Measurements from ENCODE around the gene GFRA1. TPM values are rescaled to one million over a fixed set of nuclear protein-coding genes. Genes with fewer than 3 reads are reported as not detected.
A peak's percentile ranks its signal among the peaks of the same experiment; 100 is the strongest.

GFRA1 gene
- total RNA-seq, 1 experiment from 2014 or later, result 0.30 TPM

- Histone ChIP-seq H3K27ac (ENCODE audit: low read depth, low read length) (no peak overlapping the region), H3K4me3 (replicated peaks in 1 of 2; ENCODE audit: low read depth in 1 of 2, low read length in 2 of 2) (no peak overlapping the region), H3K9me3 (ENCODE audit: control insufficient read depth in 1 of 2, insufficient read depth in 1 of 2, low read depth in 1 of 2, low read length in 2 of 2) (no peaks in the 10 kb centered on the region), H3K9ac (ENCODE audit: low read length) (no peak overlapping the region), H3K27me3 (ENCODE audit: insufficient read depth, low read length) (peaks cover 39% of the 10 kb centered on the region), H3K4me1 (ENCODE audit: control insufficient read depth in 1 of 2, insufficient read depth in 2 of 2, low read length in 2 of 2) (no peaks in the 10 kb centered on the region), H3K36me3 (ENCODE audit: control insufficient read depth in 1 of 2, insufficient read depth in 2 of 2, low read length in 2 of 2) (no peaks in the 10 kb centered on the region), H3K9me2 (ENCODE audit: insufficient read depth) (no peaks in the 10 kb centered on the region), H4K20me1 (ENCODE audit: insufficient read depth) (no peaks in the 10 kb centered on the region), H2AFZ (ENCODE audit: low read depth, low read length, poor library complexity, severe bottlenecking) (no peak overlapping the region), H3K79me2 (ENCODE audit: insufficient read depth, low read length) (no peaks in the 10 kb centered on the region), H3K4me2 (ENCODE audit: low read length) (no peak overlapping the region)
- ChIA-PET CTCF (no interaction called here), POLR2A (no interaction called here), RAD21 (ENCODE audit: low non-redundant PET in 1 of 2, low total read pairs in 2 of 2, uncharacterized antibody in 2 of 2, unreplicated experiment in 2 of 2) (no interaction called here)
- intact Hi-C loops (cut with micrococcal nuclease), result no loop called here
- DNase-seq (ENCODE audit: low read depth, low spot score) (no peak), ATAC-seq (peak; percentile 58)
- TF ChIP-seq SIN3A (IDR thresholded peaks at IDR 0.05; ENCODE audit: low read depth) (no peak), RAD21 (IDR thresholded peaks at IDR 0.05; ENCODE audit: low read depth) (0 out of 2 replicates have a peak, but pooled peaks have one; percentile 19)
- BruUV-seq (replicated peaks), result no TSS peak
Observed at GRCh38 chr10:116268976-116269375, 4.0 kb downstream of the GFRA1 start.

GRCh38 chr10:116265686-116266085 lies 7.3 kb downstream of the GFRA1 start:
- intact Hi-C loops (cut with micrococcal nuclease), result no loop called here
- Histone ChIP-seq H3K9me2 (ENCODE audit: insufficient read depth) (no peaks in the 10 kb centered on the region), H3K27ac (ENCODE audit: low read depth, low read length) (no peak overlapping the region), H3K9ac (ENCODE audit: low read length) (no peak overlapping the region), H3K79me2 (ENCODE audit: insufficient read depth, low read length) (no peaks in the 10 kb centered on the region), H3K36me3 (ENCODE audit: control insufficient read depth in 1 of 2, insufficient read depth in 2 of 2, low read length in 2 of 2) (no peaks in the 10 kb centered on the region), H3K27me3 (ENCODE audit: insufficient read depth, low read length) (peaks cover 68% of the 10 kb centered on the region), H3K4me3 (replicated peaks in 1 of 2; ENCODE audit: low read depth in 1 of 2, low read length in 2 of 2) (no peak overlapping the region), H3K9me3 (ENCODE audit: control insufficient read depth in 1 of 2, insufficient read depth in 1 of 2, low read depth in 1 of 2, low read length in 2 of 2) (no peaks in the 10 kb centered on the region), H3K4me2 (ENCODE audit: low read length) (no peak overlapping the region), H2AFZ (ENCODE audit: low read depth, low read length, poor library complexity, severe bottlenecking) (no peak overlapping the region), H4K20me1 (ENCODE audit: insufficient read depth) (no peaks in the 10 kb centered on the region), H3K4me1 (ENCODE audit: control insufficient read depth in 1 of 2, insufficient read depth in 2 of 2, low read length in 2 of 2) (no peaks in the 10 kb centered on the region)
- BruUV-seq (replicated peaks), result no TSS peak
- TF ChIP-seq JUND (IDR thresholded peaks at IDR 0.05), result no peak
- TF ChIP-seq YY1 (IDR thresholded peaks at IDR 0.05; ENCODE audit: extremely low read depth, insufficient replicate concordance, low read depth, low read length), result no peak
- TF ChIP-seq ZFX (IDR thresholded peaks at IDR 0.05), result no peak
- no peak for TF ChIP-seq CEBPB (IDR thresholded peaks at IDR 0.05; ENCODE audit: low read depth)
- TF ChIP-seq EGR1 (IDR thresholded peaks at IDR 0.05; ENCODE audit: low read depth), result no peak
- TF ChIP-seq SP1 (IDR thresholded peaks at IDR 0.05; ENCODE audit: low read depth), result no peak
- no peak for TF ChIP-seq SIN3A (IDR thresholded peaks at IDR 0.05; ENCODE audit: low read depth)
- TF ChIP-seq SRF (IDR thresholded peaks at IDR 0.05; ENCODE audit: low read depth), result no peak
- TF ChIP-seq POLR2A (IDR thresholded peaks at IDR 0.05; ENCODE audit: borderline replicate concordance, extremely low read depth, insufficient read depth, insufficient read length), result no peak
- TF ChIP-seq CTCF (IDR thresholded peaks at IDR 0.05 in 2 of 3, conservative IDR thresholded peaks at IDR 0.05 in 1 of 3; ENCODE audit: borderline replicate concordance in 1 of 3, insufficient read depth in 1 of 3, low read depth in 2 of 3, low read length in 2 of 3), result no peak
- TF ChIP-seq ATF3 (IDR thresholded peaks at IDR 0.05), result no peak
- no peak for TF ChIP-seq ZNF274 (IDR thresholded peaks at IDR 0.05; ENCODE audit: low read depth, low read length)
- TF ChIP-seq EZH2 (IDR thresholded peaks at IDR 0.05), result no peak
- TF ChIP-seq MAX (IDR thresholded peaks at IDR 0.05), result no peak
- TF ChIP-seq TCF7L2 (IDR thresholded peaks at IDR 0.05; ENCODE audit: borderline replicate concordance, extremely low read depth, insufficient read depth, insufficient read length), result no peak
- no peak for TF ChIP-seq EZH2phosphoT487 (IDR thresholded peaks at IDR 0.05; ENCODE audit: borderline replicate concordance)
- RAD21 ChIA-PET (ENCODE audit: low non-redundant PET in 1 of 2, low total read pairs in 2 of 2, uncharacterized antibody in 2 of 2, unreplicated experiment in 2 of 2), result no interaction called here
- ATAC-seq (no peak), DNase-seq (ENCODE audit: low read depth, low spot score) (no peak)
- POLR2A ChIA-PET, result no interaction called here
- CTCF ChIA-PET, result no interaction called here
